Neutrophil (primary cell): ENCODE results near the gene UBE2D4.

Experiments
- H3K27ac ChIP-seq: fragments of 200-600 bp; sonication (generic); 2 replicates; pipeline ENCODE4 v1.5.1; 2016; ENCODE audit warnings: mild to moderate bottlenecking, moderate library complexity
- H3K27me3 ChIP-seq: fragments of 200-600 bp; sonication (generic); 2 replicates; pipeline ENCODE4 v1.6.0; 2016; ENCODE audit warnings: mild to moderate bottlenecking
- H3K36me3 ChIP-seq: fragments of 200-600 bp; sonication (generic); 2 replicates; pipeline ENCODE4 v1.5.1; 2017
- H3K4me1 ChIP-seq, 2 experiments: fragments of 200-600 bp in 1 of 2; sonication (generic) in 1 of 2; 1 replicate in 1 of 2; 2 replicates in 1 of 2; pipeline versions ENCODE4 v1.5.1 to v1.6.1; 2013 to 2016; ENCODE audit warnings: low read depth in 1 of 2, low read length in 1 of 2, mild to moderate bottlenecking in 1 of 2, moderate library complexity in 1 of 2; ENCODE audit not compliant: control insufficient read depth in 1 of 2, insufficient read depth in 1 of 2
- H3K4me3 ChIP-seq, 2 experiments: fragments of 200-600 bp in 1 of 2; sonication (generic) in 1 of 2; 1 replicate in 1 of 2; 2 replicates in 1 of 2; pipeline ENCODE4 v1.5.1; 2013 to 2016; ENCODE audit warnings: low read depth in 1 of 2, low read length in 1 of 2, mild to moderate bottlenecking in 1 of 2, moderate library complexity in 1 of 2
- H3K9me3 ChIP-seq: fragments of 200-600 bp; sonication (generic); 2 replicates; pipeline ENCODE4 v1.5.1; 2016
- CTCF ChIP-seq: fragments of 200-600 bp; sonication (generic); IDR thresholded peaks from 2 replicates; pipeline ENCODE4 v1.5.1; 2016; ENCODE audit warnings: antibody characterized with exemption

Gene UBE2D4

GRCh38 chr7:43942997-43943396 lies 16.8 kb downstream of the UBE2D4 start:
- H3K27ac ChIP-seq, result no peak overlapping the region
- no peaks in the 10 kb centered on the region for H3K27me3 ChIP-seq
- H3K4me3 ChIP-seq, result no peak overlapping the region
- no peaks in the 10 kb centered on the region for H3K36me3 ChIP-seq
- no peaks in the 10 kb centered on the region for H3K4me1 ChIP-seq
- TF ChIP-seq CTCF, result no peak
- H3K9me3 ChIP-seq, result no peaks in the 10 kb centered on the region

GRCh38 chr7:43943417-43944187 lies 17.4 kb downstream of the UBE2D4 start:
- no peak overlapping the region for H3K27ac ChIP-seq
- no peaks in the 10 kb centered on the region for H3K9me3 ChIP-seq
- TF ChIP-seq CTCF, result no peak
- H3K36me3 ChIP-seq, result no peaks in the 10 kb centered on the region
- no peak overlapping the region for H3K4me3 ChIP-seq
- H3K4me1 ChIP-seq, result no peaks in the 10 kb centered on the region
- H3K27me3 ChIP-seq, result no peaks in the 10 kb centered on the region

- no peak overlapping the region for H3K4me3 ChIP-seq
- H3K4me1 ChIP-seq, result no peaks in the 10 kb centered on the region
- H3K27ac ChIP-seq, result no peak overlapping the region
- no peak for TF ChIP-seq CTCF
- H3K9me3 ChIP-seq, result no peaks in the 10 kb centered on the region
- no peaks in the 10 kb centered on the region for H3K27me3 ChIP-seq
- H3K36me3 ChIP-seq, result no peaks in the 10 kb centered on the region
Observed at GRCh38 chr7:43944286-43944685, 18.1 kb downstream of the UBE2D4 start.

GRCh38 chr7:43952028-43952427 lies 25.8 kb downstream of the UBE2D4 start:
- H3K4me1 ChIP-seq, result no peaks in the 10 kb centered on the region
- H3K36me3 ChIP-seq, result peaks cover 21% of the 10 kb centered on the region
- no peaks in the 10 kb centered on the region for H3K9me3 ChIP-seq
- no peaks in the 10 kb centered on the region for H3K27me3 ChIP-seq
- no peak overlapping the region for H3K27ac ChIP-seq
- no peak overlapping the region for H3K4me3 ChIP-seq
- no peak for TF ChIP-seq CTCF

- no peak for TF ChIP-seq CTCF
- H3K36me3 ChIP-seq, result peaks cover 21% of the 10 kb centered on the region
- H3K4me3 ChIP-seq, result no peak overlapping the region
Observed at GRCh38 chr7:43953071-43953470, 26.8 kb downstream of the UBE2D4 start.

More at GRCh38 chr7:43953071-43953470, 26.8 kb downstream of the UBE2D4 start:
- H3K9me3 ChIP-seq, result no peaks in the 10 kb centered on the region
- no peaks in the 10 kb centered on the region for H3K27me3 ChIP-seq
- no peaks in the 10 kb centered on the region for H3K4me1 ChIP-seq
- no peak overlapping the region for H3K27ac ChIP-seq
